H1 (cell line): ENCODE measurements around the gene NDRG2. TPM values are rescaled to one million over a fixed set of nuclear protein-coding genes. Genes with fewer than 3 reads are reported as not detected.
A peak's percentile ranks its signal among the peaks of the same experiment; 100 is the strongest.

Experiments used
- CTCF ChIA-PET: fragments of 300-600 bp; sonication (Branson Sonifier 250); formaldehyde crosslinking; loops from one replicate; lab custom pipeline; 2021; ENCODE audit not compliant: partially characterized antibody; lab: Charles Lee
- POLR2A ChIA-PET: fragments of 300-600 bp; sonication (Branson Sonifier 250); formaldehyde crosslinking; loops from one replicate; lab custom pipeline; 2021; ENCODE audit warnings: inconsistent platforms; ENCODE audit not compliant: partially characterized antibody; lab: Charles Lee
- DNase-seq, 2 experiments: peaks; one replicate each; pipeline versions ENCODE4 v3.0.0 to v3.0.0-alpha.2; 2010 to 2022; ENCODE audit warnings: low spot score in 2 of 2, low read depth in 1 of 2, mixed read lengths in 1 of 2
- FAIRE-seq: peaks from 2 replicates; lab custom pipeline; 2011; peaks lifted over from hg19 to GRCh38; lab: Jason Lieb, UNC
- H2AFZ ChIP-seq: 2 replicates; pipeline ENCODE4 v1.8.1; 2012; ENCODE audit warnings: low read length, inconsistent platforms
- H2AK5ac ChIP-seq: 2 replicates; pipeline ENCODE4 v1.6.1; 2013; ENCODE audit warnings: low read depth, low read length
- H2BK120ac ChIP-seq: replicated peaks from 2 replicates; pipeline ENCODE3; 2013; ENCODE audit warnings: low read depth, low read length, inconsistent platforms
- H2BK12ac ChIP-seq: 2 replicates; pipeline ENCODE4 v1.6.1; 2013; ENCODE audit warnings: low read depth, low read length
- H2BK15ac ChIP-seq: 2 replicates; pipeline ENCODE4 v1.6.1; 2013; ENCODE audit warnings: low read length
- H2BK20ac ChIP-seq: 2 replicates; pipeline ENCODE4 v1.6.1; 2013; ENCODE audit warnings: low read length
- H2BK5ac ChIP-seq: 2 replicates; pipeline ENCODE4 v1.6.1; 2013; ENCODE audit warnings: low read depth, low read length
- H3K14ac ChIP-seq: 2 replicates; pipeline ENCODE4 v1.6.1; 2013; ENCODE audit warnings: inconsistent platforms; ENCODE audit not compliant: insufficient read length
- H3K18ac ChIP-seq: 2 replicates; pipeline ENCODE4 v1.6.1; 2013; ENCODE audit warnings: low read length; ENCODE audit errors: extremely low read depth
- H3K23ac ChIP-seq: 2 replicates; pipeline ENCODE4 v1.6.1; 2013; ENCODE audit warnings: inconsistent platforms; ENCODE audit not compliant: insufficient read length
- H3K23me2 ChIP-seq: 2 replicates; pipeline ENCODE4 v1.6.1; 2013; ENCODE audit warnings: low read depth, low read length
- H3K27ac ChIP-seq: 2 replicates; pipeline ENCODE4 v1.6.1; 2011; ENCODE audit warnings: low read depth, low read length, inconsistent platforms
- H3K27me3 ChIP-seq, 4 experiments: replicated peaks in 1 of 4; 1 replicate in 1 of 4; 2 replicates in 3 of 4; pipeline versions ENCODE4 v1.6.1 to v1.8.1; 2011 to 2013; ENCODE audit warnings: low read length in 3 of 4, mild to moderate bottlenecking in 3 of 4, inconsistent platforms in 2 of 4, mixed read lengths in 2 of 4, moderate library complexity in 1 of 4; ENCODE audit not compliant: control insufficient read depth in 3 of 4, insufficient read depth in 3 of 4; ENCODE audit errors: extremely low read depth in 1 of 4
- H3K36me3 ChIP-seq, 4 experiments: 2 replicates each; pipeline versions ENCODE4 v1.6.1 to v1.8.1; 2011 to 2013; ENCODE audit warnings: mild to moderate bottlenecking in 4 of 4, low read length in 3 of 4, moderate library complexity in 2 of 4, control low read depth in 1 of 4, inconsistent platforms in 1 of 4; ENCODE audit not compliant: insufficient read depth in 4 of 4, control insufficient read depth in 2 of 4
- H3K4ac ChIP-seq: replicated peaks from 2 replicates; pipeline ENCODE3; 2013; ENCODE audit warnings: low read length, low read depth, mixed read lengths, inconsistent platforms; ENCODE audit not compliant: insufficient read length
- H3K4me1 ChIP-seq, 4 experiments: replicated peaks in 1 of 4; 1 replicate in 1 of 4; 2 replicates in 3 of 4; pipeline versions ENCODE4 v1.6.1 to v1.8.1; 2011 to 2013; ENCODE audit warnings: low read length in 3 of 4, inconsistent platforms in 2 of 4, mixed read lengths in 1 of 4; ENCODE audit not compliant: insufficient read depth in 4 of 4, control insufficient read depth in 3 of 4
- H3K4me2 ChIP-seq, 2 experiments: 2 replicates each; pipeline versions ENCODE4 v1.6.1 to v1.8.1; 2011 to 2013; ENCODE audit warnings: low read depth in 2 of 2, low read length in 2 of 2, control low read depth in 1 of 2, inconsistent platforms in 1 of 2, mild to moderate bottlenecking in 1 of 2; ENCODE audit not compliant: insufficient read depth in 1 of 2
- H3K4me3 ChIP-seq, 4 experiments: fragments of 200-600, 300-600 bp in 1 of 4; sonication (generic), shearing (Covaris generic), sonication (Bioruptor Twin) in 1 of 4; 2 replicates each; pipeline versions ENCODE4 v1.5.1 to v1.8.1; 2011 to 2016; ENCODE audit warnings: low read length in 4 of 4, low read depth in 3 of 4, control low read depth in 2 of 4, inconsistent platforms in 2 of 4, mild to moderate bottlenecking in 2 of 4, mixed read lengths in 1 of 4, moderate library complexity in 1 of 4; ENCODE audit not compliant: insufficient read depth in 2 of 4; ENCODE audit errors: extremely low read depth in 1 of 4
- H3K56ac ChIP-seq: replicated peaks from 2 replicates; pipeline ENCODE3; 2013; ENCODE audit warnings: low read depth, mild to moderate bottlenecking, mixed read lengths, low read length, inconsistent platforms; ENCODE audit not compliant: insufficient read length
- H3K79me1 ChIP-seq: 2 replicates; pipeline ENCODE4 v1.6.1; 2013; ENCODE audit warnings: low read depth, low read length, control low read depth
- H3K79me2 ChIP-seq, 2 experiments: 2 replicates each; pipeline versions ENCODE4 v1.6.1 to v1.8.1; 2012 to 2013; ENCODE audit warnings: low read length in 2 of 2, mild to moderate bottlenecking in 2 of 2, inconsistent platforms in 1 of 2; ENCODE audit not compliant: insufficient read depth in 2 of 2, control insufficient read depth in 1 of 2
- H3K9ac ChIP-seq, 4 experiments: replicated peaks in 1 of 4; 1 replicate in 1 of 4; 2 replicates in 3 of 4; pipeline versions ENCODE4 v1.6.1 to v1.8.1; 2011 to 2013; ENCODE audit warnings: low read depth in 3 of 4, low read length in 3 of 4, control low read depth in 2 of 4, mild to moderate bottlenecking in 2 of 4, moderate library complexity in 2 of 4, inconsistent platforms in 1 of 4; ENCODE audit errors: extremely low read depth in 1 of 4
- H3K9me3 ChIP-seq, 2 experiments: 2 replicates each; pipeline versions ENCODE4 v1.6.1 to v1.8.1; 2012 to 2013; ENCODE audit warnings: mild to moderate bottlenecking in 2 of 2, moderate library complexity in 2 of 2, control low read depth in 1 of 2, inconsistent platforms in 1 of 2, low read depth in 1 of 2, low read length in 1 of 2, mixed read lengths in 1 of 2; ENCODE audit not compliant: insufficient read depth in 2 of 2
- H4K20me1 ChIP-seq, 2 experiments: replicated peaks in 1 of 2; 2 replicates each; pipeline versions ENCODE3 to v1.8.1; 2011 to 2013; ENCODE audit warnings: inconsistent platforms in 2 of 2, low read length in 2 of 2, mild to moderate bottlenecking in 1 of 2; ENCODE audit not compliant: insufficient read depth in 2 of 2, control insufficient read depth in 1 of 2
- H4K5ac ChIP-seq: 2 replicates; pipeline ENCODE4 v1.6.1; 2013; ENCODE audit warnings: low read length, low read depth, mixed read lengths, inconsistent platforms; ENCODE audit not compliant: insufficient read length
- H4K8ac ChIP-seq: 2 replicates; pipeline ENCODE4 v1.8.0; 2013; ENCODE audit warnings: mild to moderate bottlenecking, moderate library complexity, low read length, inconsistent platforms; ENCODE audit not compliant: insufficient read depth; ENCODE audit errors: extremely low read depth
- H4K91ac ChIP-seq: replicated peaks from 2 replicates; pipeline ENCODE3; 2013; ENCODE audit warnings: low read length, mixed read lengths, inconsistent platforms; ENCODE audit not compliant: insufficient read length
- ASH2L ChIP-seq: fragments of 200-600, 300-600 bp; sonication (generic); IDR thresholded peaks from one replicate; pipeline ENCODE4 v1.7.1; 2017; ENCODE audit warnings: low read length
- CBX8 ChIP-seq: fragments of 300-800, 300-1000 bp; sonication (generic); IDR thresholded peaks from 2 replicates; pipeline ENCODE4 v1.7.1; 2016; ENCODE audit warnings: low read depth, low read length, borderline replicate concordance
- PHF8 ChIP-seq: fragments of 200-600 bp; sonication (generic); conservative IDR thresholded peaks from 2 replicates; pipeline ENCODE4 v1.7.1; 2012; ENCODE audit warnings: low read depth, mild to moderate bottlenecking, inconsistent platforms, low read length, moderate library complexity
- POLR2AphosphoS5 ChIP-seq: IDR thresholded peaks from 2 replicates; pipeline ENCODE4 v1.6.1; 2011; ENCODE audit warnings: low read depth, low read length
- RBBP5 ChIP-seq: IDR thresholded peaks from 2 replicates; pipeline ENCODE4 v1.7.1; 2012; ENCODE audit warnings: low read depth, mild to moderate bottlenecking, inconsistent platforms, low read length, moderate library complexity, borderline replicate concordance
- RFX5 ChIP-seq: IDR thresholded peaks from 2 replicates; pipeline ENCODE4 v1.6.1; 2011; ENCODE audit warnings: low read depth, low read length, improper control_type of control experiment, borderline replicate concordance
- WGBS, 2 experiments: shearing (Covaris generic) in 1 of 2; methylation state at CpG; one replicate each; pipeline versions ENCODE4 v1.1.6 to v1.1.7; 2013 to 2015; ENCODE audit warnings: low lambda C conversion rate in 2 of 2, mixed read lengths in 2 of 2, inconsistent platforms in 1 of 2, low coverage in 1 of 2, missing lambda C conversion rate in 1 of 2; ENCODE audit not compliant: insufficient replicate concordance in 2 of 2, insufficient coverage in 1 of 2, insufficient read length in 1 of 2; ENCODE audit errors: extremely low coverage in 1 of 2, missing lambda C conversion rate in 1 of 2; 5-methylcytosine and 5-hydroxymethylcytosine counted together
- polyA plus RNA-seq, 7 experiments: library from polyadenylated mRNA; depleted of rRNA in 3 of 7; stranded (reverse) in 5 of 7; unstranded in 2 of 7; fragments of >200 nt in 5 of 7; fragments of 200-250 nt in 2 of 7; gene quantifications; 1 replicate in 5 of 7; 2 replicates in 1 of 7; 4 replicates in 1 of 7; pipeline versions ENCODE4 v1.2.1 to v1.2.3, GENCODE V29; 2011 to 2013; ENCODE audit warnings: missing spikeins in 2 of 7, mixed read lengths in 2 of 7
- total RNA-seq: library from RNA; stranded (reverse); fragmentation: NEBNext Ultra II Directional; extraction: Animal tissue kit (Norgen Biotek cat#: 25700); gene quantifications from 2 replicates; pipeline ENCODE4 v1.2.1, GENCODE V29; 2021

NDRG2 gene
- total and polyA plus RNA-seq, 2 of the 8 experiments (the other 6 are each of a cell fraction or from before 2014, with no cell fraction given): 29.9 to 48.6 TPM

DNA sequence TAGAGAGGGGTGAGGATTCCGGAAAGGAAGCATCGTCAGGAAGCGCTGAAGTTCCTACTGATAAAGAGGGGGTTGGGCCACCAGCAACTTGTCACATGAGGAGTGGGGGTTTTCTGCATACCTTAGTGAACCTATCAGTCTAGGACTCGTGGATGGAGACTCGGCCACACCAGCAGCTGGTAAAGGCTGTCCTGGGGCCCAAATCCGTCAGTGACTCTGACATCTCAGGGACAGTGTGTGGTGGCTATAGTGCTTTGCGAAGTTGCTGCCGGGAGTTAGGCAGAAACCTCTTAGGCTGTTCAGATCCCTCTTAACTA lies 53.2 kb downstream of the NDRG2 start:
- Histone ChIP-seq H3K9ac (no peak overlapping the region; a peak in 1 of 7 replicates), H4K20me1 (no peaks in the 10 kb centered on the region), H3K4ac (no peak overlapping the region), H3K4me2 (peak overlapping the region; percentile 44 to 83), H3K23me2 (peaks cover 4% of the 10 kb centered on the region; the same call in 1 of the 2 replicates), H3K23ac (no peak overlapping the region), H3K79me2 (no peaks in the 10 kb centered on the region), H3K56ac (no peak overlapping the region), H3K79me1 (no peaks in the 10 kb centered on the region), H3K14ac (no peak overlapping the region), H2BK120ac (no peak overlapping the region), H2BK12ac (peak overlapping the region; percentile 29; the same call in 1 of the 2 replicates), H3K4me3 (peak overlapping the region; percentile 20 to 88 (median 75); a peak in 7 of 8 replicates), H2BK5ac (peak overlapping the region; percentile 54), H4K8ac (no peak overlapping the region), H4K91ac (no peak overlapping the region), H2BK15ac (no peak overlapping the region), H3K4me1 (peaks cover 0 to 2% (median under 1%) of the 10 kb centered on the region in 4 experiments; a peak in 2 of 7 replicates), H3K9me3 (no peaks in the 10 kb centered on the region), H4K5ac (no peak overlapping the region), H3K18ac (peak overlapping the region; percentile 24; the same call in 1 of the 2 replicates), H3K27ac (no peak overlapping the region), H2BK20ac (no peak overlapping the region), H3K36me3 (no peaks in the 10 kb centered on the region), H3K27me3 (peaks cover 0 to 3% (median 1%) of the 10 kb centered on the region in 4 experiments; a peak in 2 of 7 replicates), H2AFZ (peak overlapping the region; percentile 98), H2AK5ac (no peak overlapping the region)
- FAIRE-seq: no peak
- WGBS, 2 experiments: 24% methylated on average over 8 of the region's 8 CpGs; no CpG with 5 or more reads in 1 of the 2 experiments
- ChIA-PET POLR2A (interaction anchor here (0.6 to 2.1 kb wide), 11 partner anchors 9 to 286 kb away, joined by 3 to 9 read pairs (median 5); partner anchors contain the start of gene ARHGEF40), CTCF (interaction anchor here (0.6 to 4.0 kb wide), 39 partner anchors 9 to 1591 kb away, joined by 3 to 42 read pairs (median 5); partner anchors contain the start of gene ARHGEF40)
- TF ChIP-seq PHF8: no peak
- TF ChIP-seq POLR2AphosphoS5: 0 out of 2 replicates have a peak, but pooled peaks have one; percentile 14
- no peak for TF ChIP-seq RBBP5
- no peak for TF ChIP-seq RFX5
- TF ChIP-seq CBX8: no peak
- TF ChIP-seq ASH2L: peak; percentile 58
- TF ChIP-seq, all 59 proteins: peak for 2
- DNase-seq: no peak
